Right lobe of liver (tissue), 4 donors: ENCODE results near the gene ING3.

Source experiments
- CTCF ChIP-seq, 4 donors: fragments of 200-600 bp in 3 of 4; fragments of 450-650 bp in 1 of 4; IDR thresholded peaks; one replicate each; pipeline versions ENCODE4 v1.5.1 to v1.8.0; 2016 to 2022; ENCODE audit warnings: antibody characterized with exemption in 4 of 4, mild to moderate bottlenecking in 2 of 4
- POLR2A ChIP-seq: fragments of 450-650 bp; IDR thresholded peaks from one replicate; pipeline ENCODE4 v1.6.1; 2017; ENCODE audit warnings: antibody characterized with exemption, mild to moderate bottlenecking
- donor health status: DM: no; HTN: no; CAD: no.
- donor health status: DM: no; HTN: no; CAD: no.
- donor health status: DM: no; HTN: yes; CAD: no.

- TF ChIP-seq CTCF (IDR thresholded peaks at IDR 0.05) (no peak), POLR2A (no peak)
Measured at GRCh38 chr7:120984406-120984805, 33.8 kb downstream of the ING3 start.
